Panc1 (cell line): ENCODE data around the gene CDH3.

ENCODE experiments used
- POLR2AphosphoS5 ChIP-seq: IDR thresholded peaks from 2 replicates; pipeline ENCODE4 v1.6.1; 2012; ENCODE audit warnings: mild to moderate bottlenecking, low read depth, low read length, moderate library complexity
- TCF7L2 ChIP-seq: IDR thresholded peaks from 2 replicates; pipeline ENCODE4 v1.6.1; 2011; ENCODE audit warnings: mild to moderate bottlenecking, low read depth, low read length, inconsistent platforms
- TF ChIP-seq, protein P1 (sequence below): fragments of 450-650 bp; IDR thresholded peaks from 2 replicates; pipeline ENCODE4 v1.5.1; 2017; ENCODE audit warnings: mild to moderate bottlenecking
- TF ChIP-seq, protein P2 (sequence below), 2 experiments: IDR thresholded peaks; 2 replicates each; pipeline ENCODE4 v1.6.1; 2011 to 2012; ENCODE audit warnings: low read depth in 2 of 2, control low read depth in 1 of 2, low read length in 1 of 2, mild to moderate bottlenecking in 1 of 2, moderate library complexity in 1 of 2; ENCODE audit not compliant: insufficient read depth in 1 of 2

DNA sequence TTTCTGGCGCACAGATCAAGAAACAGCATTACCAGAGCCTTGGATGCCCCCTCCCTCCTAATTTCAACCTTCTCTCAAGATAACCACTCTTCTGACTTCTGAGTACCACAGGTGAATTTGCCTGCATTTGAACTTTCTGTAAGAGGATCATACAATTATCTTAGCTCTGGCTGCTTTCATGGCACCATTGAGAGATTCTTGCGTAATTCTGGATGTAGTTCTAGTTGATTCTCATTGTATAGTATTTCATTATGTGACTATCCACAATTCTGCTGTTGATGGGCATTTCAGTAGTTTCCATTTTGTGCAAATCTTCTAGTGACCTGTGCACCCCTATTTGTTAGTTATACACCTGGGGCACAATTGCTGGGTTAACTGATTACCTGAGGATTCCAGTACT lies 7.5 kb downstream of the CDH3 start:
- TF ChIP-seq, protein P1, sequence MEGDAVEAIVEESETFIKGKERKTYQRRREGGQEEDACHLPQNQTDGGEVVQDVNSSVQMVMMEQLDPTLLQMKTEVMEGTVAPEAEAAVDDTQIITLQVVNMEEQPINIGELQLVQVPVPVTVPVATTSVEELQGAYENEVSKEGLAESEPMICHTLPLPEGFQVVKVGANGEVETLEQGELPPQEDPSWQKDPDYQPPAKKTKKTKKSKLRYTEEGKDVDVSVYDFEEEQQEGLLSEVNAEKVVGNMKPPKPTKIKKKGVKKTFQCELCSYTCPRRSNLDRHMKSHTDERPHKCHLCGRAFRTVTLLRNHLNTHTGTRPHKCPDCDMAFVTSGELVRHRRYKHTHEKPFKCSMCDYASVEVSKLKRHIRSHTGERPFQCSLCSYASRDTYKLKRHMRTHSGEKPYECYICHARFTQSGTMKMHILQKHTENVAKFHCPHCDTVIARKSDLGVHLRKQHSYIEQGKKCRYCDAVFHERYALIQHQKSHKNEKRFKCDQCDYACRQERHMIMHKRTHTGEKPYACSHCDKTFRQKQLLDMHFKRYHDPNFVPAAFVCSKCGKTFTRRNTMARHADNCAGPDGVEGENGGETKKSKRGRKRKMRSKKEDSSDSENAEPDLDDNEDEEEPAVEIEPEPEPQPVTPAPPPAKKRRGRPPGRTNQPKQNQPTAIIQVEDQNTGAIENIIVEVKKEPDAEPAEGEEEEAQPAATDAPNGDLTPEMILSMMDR: no peak
- TF ChIP-seq, protein P2, sequence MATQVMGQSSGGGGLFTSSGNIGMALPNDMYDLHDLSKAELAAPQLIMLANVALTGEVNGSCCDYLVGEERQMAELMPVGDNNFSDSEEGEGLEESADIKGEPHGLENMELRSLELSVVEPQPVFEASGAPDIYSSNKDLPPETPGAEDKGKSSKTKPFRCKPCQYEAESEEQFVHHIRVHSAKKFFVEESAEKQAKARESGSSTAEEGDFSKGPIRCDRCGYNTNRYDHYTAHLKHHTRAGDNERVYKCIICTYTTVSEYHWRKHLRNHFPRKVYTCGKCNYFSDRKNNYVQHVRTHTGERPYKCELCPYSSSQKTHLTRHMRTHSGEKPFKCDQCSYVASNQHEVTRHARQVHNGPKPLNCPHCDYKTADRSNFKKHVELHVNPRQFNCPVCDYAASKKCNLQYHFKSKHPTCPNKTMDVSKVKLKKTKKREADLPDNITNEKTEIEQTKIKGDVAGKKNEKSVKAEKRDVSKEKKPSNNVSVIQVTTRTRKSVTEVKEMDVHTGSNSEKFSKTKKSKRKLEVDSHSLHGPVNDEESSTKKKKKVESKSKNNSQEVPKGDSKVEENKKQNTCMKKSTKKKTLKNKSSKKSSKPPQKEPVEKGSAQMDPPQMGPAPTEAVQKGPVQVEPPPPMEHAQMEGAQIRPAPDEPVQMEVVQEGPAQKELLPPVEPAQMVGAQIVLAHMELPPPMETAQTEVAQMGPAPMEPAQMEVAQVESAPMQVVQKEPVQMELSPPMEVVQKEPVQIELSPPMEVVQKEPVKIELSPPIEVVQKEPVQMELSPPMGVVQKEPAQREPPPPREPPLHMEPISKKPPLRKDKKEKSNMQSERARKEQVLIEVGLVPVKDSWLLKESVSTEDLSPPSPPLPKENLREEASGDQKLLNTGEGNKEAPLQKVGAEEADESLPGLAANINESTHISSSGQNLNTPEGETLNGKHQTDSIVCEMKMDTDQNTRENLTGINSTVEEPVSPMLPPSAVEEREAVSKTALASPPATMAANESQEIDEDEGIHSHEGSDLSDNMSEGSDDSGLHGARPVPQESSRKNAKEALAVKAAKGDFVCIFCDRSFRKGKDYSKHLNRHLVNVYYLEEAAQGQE (IDR thresholded peaks at IDR 0.05; ENCODE audit: insufficient read depth in 1 of 2, low read depth in 2 of 2, low read length in 1 of 2): no peak
- no peak for TF ChIP-seq TCF7L2
- TF ChIP-seq POLR2AphosphoS5: no peak
